Right kidney (tissue), 1 donor: ENCODE measurements around the gene NCAPH2.

Experiments
- DNase-seq: peaks from one replicate; pipeline ENCODE4 v3.0.0-alpha.2; 2016

The NCAPH2 gene

DNA sequence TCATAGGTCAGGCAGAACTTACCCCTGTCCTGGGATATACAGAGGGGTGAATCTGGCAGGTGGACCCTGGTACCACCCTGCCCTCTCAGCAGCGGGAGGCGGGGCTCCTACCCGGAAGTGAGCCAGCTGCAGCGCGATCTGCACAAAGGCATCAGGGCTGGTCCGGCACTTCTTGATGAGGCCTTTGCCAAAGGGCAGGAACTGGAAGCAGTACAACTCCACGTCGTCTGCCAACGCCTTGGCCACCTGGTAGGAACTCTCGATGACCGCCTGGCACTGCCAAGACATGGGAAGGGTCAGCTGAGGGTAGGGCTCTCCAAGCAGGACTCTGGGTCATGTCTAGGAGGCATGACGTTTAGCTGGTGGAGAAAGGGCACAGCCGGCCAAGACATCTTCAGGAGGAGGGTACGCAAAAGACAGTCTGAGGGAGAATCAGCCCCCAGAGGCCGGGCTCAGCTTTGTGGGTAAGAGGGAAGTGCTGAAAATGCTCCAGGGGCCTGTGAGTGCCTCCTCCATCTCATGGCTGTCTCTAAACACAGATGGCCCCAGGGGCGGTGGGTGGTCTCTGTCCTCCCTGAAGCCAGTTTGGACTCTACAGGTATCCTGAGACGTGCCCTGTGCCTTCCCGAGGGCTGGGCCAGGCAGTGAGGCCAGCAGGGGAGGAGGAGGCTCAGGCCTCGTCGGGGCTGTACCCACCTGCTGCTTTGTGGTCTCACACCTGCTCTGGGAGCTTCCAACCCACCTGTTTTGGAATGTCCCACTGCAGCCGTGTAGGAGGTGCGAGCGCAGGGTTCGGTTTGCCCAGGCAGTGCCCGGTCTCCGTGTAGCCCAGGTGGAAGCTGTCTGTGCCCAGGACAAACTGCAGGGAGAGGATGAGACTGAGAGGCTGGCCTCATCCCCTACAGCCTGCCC is 63.5 kb downstream of the NCAPH2 start:
- DNase-seq: no peak

DNA sequence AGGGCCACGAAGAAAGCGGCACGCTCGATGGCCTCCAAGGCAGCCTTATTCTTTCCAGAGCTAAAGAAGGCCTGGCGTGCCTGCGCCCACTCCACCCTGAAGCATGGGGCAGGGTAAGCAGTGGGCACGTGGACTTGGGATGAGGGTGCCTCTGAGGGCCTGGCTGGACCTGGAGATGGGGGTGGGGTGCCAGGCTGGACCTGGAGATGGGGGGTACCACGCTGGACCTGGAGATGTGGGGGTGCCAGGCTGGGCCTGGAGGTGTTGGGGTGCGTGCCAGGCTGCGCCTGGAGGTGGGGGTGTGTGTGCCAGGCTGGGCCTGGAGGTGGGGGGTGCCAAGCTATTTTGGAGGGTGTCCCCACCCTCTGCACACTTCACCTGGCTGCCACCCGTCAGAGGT is 64.9 kb downstream of the NCAPH2 start:
- DNase-seq: no peak

DNA sequence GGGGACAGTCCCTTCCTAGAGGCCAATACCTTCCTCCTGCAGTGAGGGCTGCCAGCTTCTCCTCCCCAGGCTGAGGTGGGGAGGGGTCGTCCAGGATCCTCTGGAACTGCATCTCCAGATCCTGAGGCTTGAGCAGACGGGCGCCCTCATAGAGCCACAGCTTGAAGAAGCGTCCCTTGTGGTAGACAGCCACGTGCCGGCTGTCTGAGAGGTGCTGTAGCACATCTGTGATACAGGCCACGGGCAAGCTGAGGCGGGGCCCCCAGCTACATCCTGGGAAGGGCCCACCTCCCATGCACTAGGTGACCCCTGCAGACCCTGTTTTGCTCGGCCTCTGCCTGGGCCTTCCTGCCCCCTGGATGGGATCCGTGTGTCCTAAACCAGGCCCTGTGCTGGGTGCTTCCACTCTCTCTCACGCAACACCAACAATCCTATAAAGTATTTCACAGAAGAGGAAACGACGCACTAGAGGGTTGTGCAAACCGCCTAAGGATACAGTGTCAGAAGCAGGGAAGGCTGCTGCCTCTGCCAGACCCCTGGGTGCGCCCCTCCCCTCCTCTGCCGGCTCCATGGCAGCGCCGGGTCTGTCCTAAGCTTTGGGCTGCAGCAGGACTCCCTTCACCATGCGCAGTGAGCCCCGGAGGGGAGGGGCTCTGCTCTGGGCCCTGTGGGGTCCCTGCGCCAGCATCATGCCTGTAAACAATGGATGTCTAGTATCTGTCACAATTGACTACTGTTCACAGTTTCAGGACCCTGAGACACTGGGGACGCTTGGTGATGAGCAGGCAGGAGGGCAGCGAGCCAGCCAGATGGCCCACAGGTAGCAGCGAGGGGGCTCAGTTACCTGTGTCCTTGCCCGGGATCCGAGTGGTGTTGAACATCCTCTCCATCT is 65.7 kb downstream of the NCAPH2 start:
- no peak for DNase-seq

DNA sequence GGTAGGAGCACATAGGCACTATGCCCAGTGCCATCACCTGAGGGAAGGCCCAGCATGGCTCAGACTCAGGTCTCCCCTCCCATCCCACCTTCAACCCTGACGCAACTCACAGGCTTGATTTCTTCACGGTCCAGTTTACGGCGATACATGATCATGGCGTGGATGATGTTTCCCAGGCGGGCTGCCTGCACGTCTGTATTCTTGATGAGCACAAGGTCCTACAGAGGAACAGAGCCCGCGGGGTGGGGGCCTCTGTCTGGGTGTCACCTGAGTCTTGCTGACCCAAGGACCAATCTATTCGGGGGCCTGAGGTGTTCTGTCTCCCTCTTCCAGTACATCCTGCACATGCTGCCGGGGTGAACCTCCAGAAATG is 66.3 kb downstream of the NCAPH2 start:
- DNase-seq: no peak
